Measurements from ENCODE around the gene CCDC142.

DNA sequence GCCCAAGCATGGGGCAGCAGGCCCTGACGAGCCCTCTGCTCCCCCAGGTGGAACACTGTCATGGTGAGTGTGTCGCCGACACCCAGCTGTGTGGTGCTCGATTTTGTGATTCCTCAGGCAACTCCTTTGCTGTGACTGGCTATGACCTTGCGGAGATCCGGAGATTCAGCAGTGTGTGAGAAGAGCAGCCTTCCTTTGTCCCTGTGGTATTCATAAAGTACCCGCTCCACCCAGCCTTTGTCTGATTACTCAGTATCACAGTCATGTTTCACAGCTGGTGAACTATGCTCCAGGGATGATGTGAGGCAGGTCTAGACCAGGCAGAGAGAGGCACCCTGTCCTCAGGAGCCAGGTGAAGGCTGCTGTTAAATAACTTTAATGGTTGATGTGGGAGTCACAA lies 57.3 kb downstream of the CCDC142 start:
- TF ChIP-seq POLR2AphosphoS5 (IDR thresholded peaks at IDR 0.05; ENCODE audit: low read depth, low read length): no peak
- TF ChIP-seq, protein P1, sequence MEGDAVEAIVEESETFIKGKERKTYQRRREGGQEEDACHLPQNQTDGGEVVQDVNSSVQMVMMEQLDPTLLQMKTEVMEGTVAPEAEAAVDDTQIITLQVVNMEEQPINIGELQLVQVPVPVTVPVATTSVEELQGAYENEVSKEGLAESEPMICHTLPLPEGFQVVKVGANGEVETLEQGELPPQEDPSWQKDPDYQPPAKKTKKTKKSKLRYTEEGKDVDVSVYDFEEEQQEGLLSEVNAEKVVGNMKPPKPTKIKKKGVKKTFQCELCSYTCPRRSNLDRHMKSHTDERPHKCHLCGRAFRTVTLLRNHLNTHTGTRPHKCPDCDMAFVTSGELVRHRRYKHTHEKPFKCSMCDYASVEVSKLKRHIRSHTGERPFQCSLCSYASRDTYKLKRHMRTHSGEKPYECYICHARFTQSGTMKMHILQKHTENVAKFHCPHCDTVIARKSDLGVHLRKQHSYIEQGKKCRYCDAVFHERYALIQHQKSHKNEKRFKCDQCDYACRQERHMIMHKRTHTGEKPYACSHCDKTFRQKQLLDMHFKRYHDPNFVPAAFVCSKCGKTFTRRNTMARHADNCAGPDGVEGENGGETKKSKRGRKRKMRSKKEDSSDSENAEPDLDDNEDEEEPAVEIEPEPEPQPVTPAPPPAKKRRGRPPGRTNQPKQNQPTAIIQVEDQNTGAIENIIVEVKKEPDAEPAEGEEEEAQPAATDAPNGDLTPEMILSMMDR (IDR thresholded peaks at IDR 0.05): no peak
- no peak for TF ChIP-seq TCF7L2 (IDR thresholded peaks at IDR 0.05; ENCODE audit: low read depth, low read length)
- TF ChIP-seq SIN3A (IDR thresholded peaks at IDR 0.05; ENCODE audit: borderline replicate concordance, insufficient read depth, low read depth, low read length): no peak
- TF ChIP-seq, protein P2, sequence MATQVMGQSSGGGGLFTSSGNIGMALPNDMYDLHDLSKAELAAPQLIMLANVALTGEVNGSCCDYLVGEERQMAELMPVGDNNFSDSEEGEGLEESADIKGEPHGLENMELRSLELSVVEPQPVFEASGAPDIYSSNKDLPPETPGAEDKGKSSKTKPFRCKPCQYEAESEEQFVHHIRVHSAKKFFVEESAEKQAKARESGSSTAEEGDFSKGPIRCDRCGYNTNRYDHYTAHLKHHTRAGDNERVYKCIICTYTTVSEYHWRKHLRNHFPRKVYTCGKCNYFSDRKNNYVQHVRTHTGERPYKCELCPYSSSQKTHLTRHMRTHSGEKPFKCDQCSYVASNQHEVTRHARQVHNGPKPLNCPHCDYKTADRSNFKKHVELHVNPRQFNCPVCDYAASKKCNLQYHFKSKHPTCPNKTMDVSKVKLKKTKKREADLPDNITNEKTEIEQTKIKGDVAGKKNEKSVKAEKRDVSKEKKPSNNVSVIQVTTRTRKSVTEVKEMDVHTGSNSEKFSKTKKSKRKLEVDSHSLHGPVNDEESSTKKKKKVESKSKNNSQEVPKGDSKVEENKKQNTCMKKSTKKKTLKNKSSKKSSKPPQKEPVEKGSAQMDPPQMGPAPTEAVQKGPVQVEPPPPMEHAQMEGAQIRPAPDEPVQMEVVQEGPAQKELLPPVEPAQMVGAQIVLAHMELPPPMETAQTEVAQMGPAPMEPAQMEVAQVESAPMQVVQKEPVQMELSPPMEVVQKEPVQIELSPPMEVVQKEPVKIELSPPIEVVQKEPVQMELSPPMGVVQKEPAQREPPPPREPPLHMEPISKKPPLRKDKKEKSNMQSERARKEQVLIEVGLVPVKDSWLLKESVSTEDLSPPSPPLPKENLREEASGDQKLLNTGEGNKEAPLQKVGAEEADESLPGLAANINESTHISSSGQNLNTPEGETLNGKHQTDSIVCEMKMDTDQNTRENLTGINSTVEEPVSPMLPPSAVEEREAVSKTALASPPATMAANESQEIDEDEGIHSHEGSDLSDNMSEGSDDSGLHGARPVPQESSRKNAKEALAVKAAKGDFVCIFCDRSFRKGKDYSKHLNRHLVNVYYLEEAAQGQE (IDR thresholded peaks at IDR 0.05; ENCODE audit: insufficient read depth in 1 of 2, low read depth in 2 of 2, low read length in 1 of 2): no peak
